Chondrocyte (in vitro differentiated cells): ENCODE results near the gene LDB2. TPM values are rescaled to one million over a fixed set of nuclear protein-coding genes. Genes with fewer than 3 reads are reported as not detected.

Source experiments
- DNase-seq: peaks from one replicate; pipeline ENCODE4 v3.0.0; 2021; ENCODE audit warnings: mixed read lengths, low spot score
- H3K27ac Mint-ChIP-seq: one replicate; pipeline ENCODE4 v1.8.0; 2021; ENCODE audit warnings: mild to moderate bottlenecking, moderate library complexity, mixed read lengths; ENCODE audit not compliant: unreplicated experiment
- H3K27me3 Mint-ChIP-seq: 2 replicates; pipeline ENCODE4 v1.8.0; 2021; ENCODE audit warnings: low read depth, mixed read lengths
- H3K36me3 Mint-ChIP-seq: 2 replicates; pipeline ENCODE4 v1.8.0; 2021; ENCODE audit warnings: low read depth, mixed read lengths
- H3K4me1 Mint-ChIP-seq: 2 replicates; pipeline ENCODE4 v1.8.0; 2021; ENCODE audit warnings: low read depth, mild to moderate bottlenecking, mixed read lengths
- H3K4me3 Mint-ChIP-seq: one replicate; pipeline ENCODE4 v1.8.0; 2021; ENCODE audit warnings: mild to moderate bottlenecking, moderate library complexity, mixed read lengths; ENCODE audit not compliant: unreplicated experiment
- H3K9me3 Mint-ChIP-seq: 2 replicates; pipeline ENCODE4 v1.8.0; 2021; ENCODE audit warnings: low read depth, mixed read lengths
- total RNA-seq: library from RNA; stranded (reverse); gene quantifications from 3 replicates; pipeline ENCODE4 v1.2.1, GENCODE V29; 2021
- TF ChIP-seq, protein P1 (sequence below): fragments of 200-600 bp; sonication (generic); IDR thresholded peaks from 2 replicates; pipeline ENCODE4 v1.5.0; 2021; ENCODE audit warnings: antibody characterized with exemption, mild to moderate bottlenecking, moderate library complexity

Gene LDB2
- total RNA-seq, 1 donor from 2014 or later, result 2.0 TPM

DNA sequence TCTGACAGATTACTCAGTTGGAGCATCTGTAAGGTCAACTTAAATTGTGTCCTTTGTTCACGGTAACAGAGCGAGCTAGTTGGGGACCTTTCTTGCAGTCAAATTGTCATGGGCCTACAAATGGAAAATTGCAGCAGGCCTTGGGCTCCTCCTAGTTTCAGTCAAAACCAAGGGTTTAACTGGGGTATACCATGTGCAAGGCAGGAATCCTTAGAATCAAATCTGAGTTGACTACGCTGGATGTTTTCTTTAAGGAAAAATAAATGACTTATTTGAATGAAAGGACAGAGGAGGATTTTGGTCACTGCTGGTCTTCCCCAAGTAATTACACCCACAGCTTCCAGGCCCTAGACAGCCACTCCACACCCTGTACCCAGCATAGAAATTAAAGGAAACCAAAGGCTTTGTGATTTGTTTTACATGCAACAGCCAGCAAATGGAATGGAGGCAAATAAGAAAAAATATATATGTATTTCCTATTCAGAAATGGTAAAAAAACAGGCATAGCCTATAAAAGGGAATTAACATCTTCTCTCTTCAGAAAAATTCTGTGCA, 307.1 kb downstream of the LDB2 start:
- no peak for DNase-seq
- no peaks in the 10 kb centered on the region for H3K9me3 Mint-ChIP-seq
- no peaks in the 10 kb centered on the region for H3K36me3 Mint-ChIP-seq
- TF ChIP-seq, protein P1, sequence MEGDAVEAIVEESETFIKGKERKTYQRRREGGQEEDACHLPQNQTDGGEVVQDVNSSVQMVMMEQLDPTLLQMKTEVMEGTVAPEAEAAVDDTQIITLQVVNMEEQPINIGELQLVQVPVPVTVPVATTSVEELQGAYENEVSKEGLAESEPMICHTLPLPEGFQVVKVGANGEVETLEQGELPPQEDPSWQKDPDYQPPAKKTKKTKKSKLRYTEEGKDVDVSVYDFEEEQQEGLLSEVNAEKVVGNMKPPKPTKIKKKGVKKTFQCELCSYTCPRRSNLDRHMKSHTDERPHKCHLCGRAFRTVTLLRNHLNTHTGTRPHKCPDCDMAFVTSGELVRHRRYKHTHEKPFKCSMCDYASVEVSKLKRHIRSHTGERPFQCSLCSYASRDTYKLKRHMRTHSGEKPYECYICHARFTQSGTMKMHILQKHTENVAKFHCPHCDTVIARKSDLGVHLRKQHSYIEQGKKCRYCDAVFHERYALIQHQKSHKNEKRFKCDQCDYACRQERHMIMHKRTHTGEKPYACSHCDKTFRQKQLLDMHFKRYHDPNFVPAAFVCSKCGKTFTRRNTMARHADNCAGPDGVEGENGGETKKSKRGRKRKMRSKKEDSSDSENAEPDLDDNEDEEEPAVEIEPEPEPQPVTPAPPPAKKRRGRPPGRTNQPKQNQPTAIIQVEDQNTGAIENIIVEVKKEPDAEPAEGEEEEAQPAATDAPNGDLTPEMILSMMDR, result no peak
- H3K27ac Mint-ChIP-seq, result no peak overlapping the region
- peaks cover 5% of the 10 kb centered on the region for H3K4me1 Mint-ChIP-seq
- H3K4me3 Mint-ChIP-seq, result no peak overlapping the region
- H3K27me3 Mint-ChIP-seq, result no peaks in the 10 kb centered on the region

DNA sequence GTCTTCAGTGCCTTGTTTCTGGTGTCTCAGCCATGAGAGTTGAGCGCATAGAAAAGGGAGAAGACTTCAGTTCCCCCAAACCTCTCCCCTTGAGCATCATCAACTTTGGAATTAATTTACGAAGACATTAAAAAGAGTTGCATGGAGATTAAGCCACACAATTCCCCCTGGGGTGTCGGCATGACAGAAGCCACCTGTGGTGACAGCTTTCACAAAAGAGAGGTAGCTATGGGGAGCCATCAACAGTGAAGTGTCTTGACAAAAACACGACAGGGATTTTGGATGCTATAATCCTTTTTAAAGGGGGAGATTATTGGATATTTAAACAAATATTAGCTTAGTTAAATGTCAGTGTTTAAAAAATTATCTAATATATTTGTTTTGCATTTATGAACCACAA, 307.6 kb downstream of the LDB2 start:
- DNase-seq, result no peak
- Mint-ChIP-seq H3K9me3 (no peaks in the 10 kb centered on the region), H3K27me3 (no peaks in the 10 kb centered on the region), H3K4me1 (peaks cover 5% of the 10 kb centered on the region), H3K4me3 (no peak overlapping the region), H3K27ac (no peak overlapping the region), H3K36me3 (no peaks in the 10 kb centered on the region)
- TF ChIP-seq, protein P1, result no peak

DNA sequence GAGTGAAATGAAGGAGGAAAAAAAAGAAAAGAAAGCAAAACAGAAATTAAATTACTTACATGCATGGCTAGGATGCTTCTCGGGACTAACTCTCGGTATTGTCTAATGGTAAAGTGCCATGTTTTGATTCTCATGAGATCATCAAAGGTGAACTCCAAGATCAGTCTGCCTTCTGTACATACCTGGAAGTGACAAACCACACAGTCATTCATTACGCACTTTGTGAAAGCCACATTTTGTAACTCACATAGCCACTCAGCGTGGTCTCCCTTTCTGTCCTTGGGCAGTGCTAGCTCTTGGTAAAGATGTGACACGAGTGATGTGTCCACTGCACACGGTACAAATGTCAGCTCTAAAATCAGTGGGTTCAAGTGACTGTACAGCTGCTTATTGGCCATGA, 309.8 kb downstream of the LDB2 start:
- no peak overlapping the region for H3K27ac Mint-ChIP-seq

DNA sequence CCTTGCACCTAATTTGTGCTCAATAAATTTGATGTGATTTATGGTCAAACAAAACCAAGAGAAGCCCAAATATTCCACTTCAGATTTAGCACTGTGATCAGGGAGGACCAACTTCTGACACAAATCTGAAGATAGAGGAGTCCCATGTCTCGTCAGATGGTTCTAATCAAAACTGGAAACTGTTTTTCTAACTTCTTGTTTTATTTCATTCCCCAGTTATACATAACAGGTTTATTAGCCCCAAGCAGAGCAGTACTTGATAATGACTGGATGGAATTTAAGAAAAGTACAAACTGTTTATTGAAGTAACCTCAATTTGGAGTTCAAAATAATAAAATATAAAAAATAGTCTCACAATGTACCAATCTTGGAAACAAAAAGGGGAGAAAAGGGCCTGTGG, 310.3 kb downstream of the LDB2 start:
- TF ChIP-seq, protein P1, result no peak

More for the DNA sequence above, 309.8 kb downstream of the LDB2 start:
- Mint-ChIP-seq H3K27me3 (no peaks in the 10 kb centered on the region), H3K4me1 (peaks cover 9% of the 10 kb centered on the region), H3K4me3 (no peak overlapping the region), H3K36me3 (no peaks in the 10 kb centered on the region), H3K9me3 (no peaks in the 10 kb centered on the region)
- DNase-seq, result no peak
- TF ChIP-seq, protein P1, result no peak

DNA sequence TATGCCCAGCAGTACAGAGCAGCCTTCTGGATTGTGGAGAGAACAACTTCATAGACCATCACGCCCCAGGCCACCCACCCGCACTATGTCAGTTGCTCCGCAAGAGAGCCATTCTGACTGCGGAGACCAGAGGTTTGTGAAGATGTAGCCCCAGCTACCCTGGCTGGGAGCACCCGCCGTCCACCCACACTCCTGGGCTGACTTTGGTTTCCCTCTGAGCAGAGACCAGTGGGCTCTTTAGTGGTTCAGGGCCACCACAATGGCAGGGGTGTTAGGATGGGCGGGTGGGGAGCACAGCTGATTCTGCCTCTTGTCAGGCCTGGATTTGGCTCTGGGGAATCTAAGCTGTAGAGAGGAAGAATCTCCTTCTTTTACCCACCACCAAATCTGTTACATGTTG, 313.4 kb downstream of the LDB2 start:
- no peak for DNase-seq
- Mint-ChIP-seq H3K27me3 (no peaks in the 10 kb centered on the region), H3K4me3 (no peak overlapping the region), H3K4me1 (peaks cover 4% of the 10 kb centered on the region), H3K36me3 (no peaks in the 10 kb centered on the region), H3K9me3 (no peaks in the 10 kb centered on the region), H3K27ac (no peak overlapping the region)
- TF ChIP-seq, protein P1, result no peak

More for the DNA sequence above, 310.3 kb downstream of the LDB2 start:
- peaks cover 9% of the 10 kb centered on the region for H3K4me1 Mint-ChIP-seq
- H3K36me3 Mint-ChIP-seq, result no peaks in the 10 kb centered on the region
- H3K27ac Mint-ChIP-seq, result no peak overlapping the region
- no peaks in the 10 kb centered on the region for H3K9me3 Mint-ChIP-seq
- H3K27me3 Mint-ChIP-seq, result no peaks in the 10 kb centered on the region
- no peak for DNase-seq
- H3K4me3 Mint-ChIP-seq, result no peak overlapping the region
